Measurements from ENCODE around the gene DLX6.

DNA sequence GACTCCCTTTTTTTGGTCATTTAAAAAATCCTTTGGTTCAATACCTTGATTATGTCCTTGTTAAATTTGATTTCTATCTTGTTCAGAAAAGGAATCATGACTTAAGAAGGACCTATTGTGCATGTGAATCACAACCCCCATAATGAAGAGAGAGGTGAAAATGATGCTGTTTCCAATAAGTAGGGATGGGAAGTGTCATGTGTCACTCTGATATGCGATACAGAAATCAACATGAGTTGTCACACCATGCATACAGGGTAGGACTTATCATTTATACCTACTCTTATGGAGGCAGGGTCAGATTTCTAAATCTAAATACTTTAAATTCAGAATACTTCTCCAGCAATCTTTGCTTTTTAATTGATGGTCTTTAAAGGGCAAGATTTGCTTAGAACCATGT, 19.4 kb upstream of the DLX6 start:
- TF ChIP-seq, protein P1, sequence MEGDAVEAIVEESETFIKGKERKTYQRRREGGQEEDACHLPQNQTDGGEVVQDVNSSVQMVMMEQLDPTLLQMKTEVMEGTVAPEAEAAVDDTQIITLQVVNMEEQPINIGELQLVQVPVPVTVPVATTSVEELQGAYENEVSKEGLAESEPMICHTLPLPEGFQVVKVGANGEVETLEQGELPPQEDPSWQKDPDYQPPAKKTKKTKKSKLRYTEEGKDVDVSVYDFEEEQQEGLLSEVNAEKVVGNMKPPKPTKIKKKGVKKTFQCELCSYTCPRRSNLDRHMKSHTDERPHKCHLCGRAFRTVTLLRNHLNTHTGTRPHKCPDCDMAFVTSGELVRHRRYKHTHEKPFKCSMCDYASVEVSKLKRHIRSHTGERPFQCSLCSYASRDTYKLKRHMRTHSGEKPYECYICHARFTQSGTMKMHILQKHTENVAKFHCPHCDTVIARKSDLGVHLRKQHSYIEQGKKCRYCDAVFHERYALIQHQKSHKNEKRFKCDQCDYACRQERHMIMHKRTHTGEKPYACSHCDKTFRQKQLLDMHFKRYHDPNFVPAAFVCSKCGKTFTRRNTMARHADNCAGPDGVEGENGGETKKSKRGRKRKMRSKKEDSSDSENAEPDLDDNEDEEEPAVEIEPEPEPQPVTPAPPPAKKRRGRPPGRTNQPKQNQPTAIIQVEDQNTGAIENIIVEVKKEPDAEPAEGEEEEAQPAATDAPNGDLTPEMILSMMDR (conservative IDR thresholded peaks at IDR 0.05; ENCODE audit: low read depth in 2 of 2), result no peak
- TF ChIP-seq ETS1 (IDR thresholded peaks at IDR 0.05) (no peak), EZH2phosphoT487 (IDR thresholded peaks at IDR 0.05; ENCODE audit: unreplicated experiment) (no peak), EZH2 (IDR thresholded peaks at IDR 0.05; ENCODE audit: low read depth, unreplicated experiment) (no peak), POLR2AphosphoS5 (IDR thresholded peaks at IDR 0.05; ENCODE audit: low read depth) (no peak)
- TF ChIP-seq, protein P2, sequence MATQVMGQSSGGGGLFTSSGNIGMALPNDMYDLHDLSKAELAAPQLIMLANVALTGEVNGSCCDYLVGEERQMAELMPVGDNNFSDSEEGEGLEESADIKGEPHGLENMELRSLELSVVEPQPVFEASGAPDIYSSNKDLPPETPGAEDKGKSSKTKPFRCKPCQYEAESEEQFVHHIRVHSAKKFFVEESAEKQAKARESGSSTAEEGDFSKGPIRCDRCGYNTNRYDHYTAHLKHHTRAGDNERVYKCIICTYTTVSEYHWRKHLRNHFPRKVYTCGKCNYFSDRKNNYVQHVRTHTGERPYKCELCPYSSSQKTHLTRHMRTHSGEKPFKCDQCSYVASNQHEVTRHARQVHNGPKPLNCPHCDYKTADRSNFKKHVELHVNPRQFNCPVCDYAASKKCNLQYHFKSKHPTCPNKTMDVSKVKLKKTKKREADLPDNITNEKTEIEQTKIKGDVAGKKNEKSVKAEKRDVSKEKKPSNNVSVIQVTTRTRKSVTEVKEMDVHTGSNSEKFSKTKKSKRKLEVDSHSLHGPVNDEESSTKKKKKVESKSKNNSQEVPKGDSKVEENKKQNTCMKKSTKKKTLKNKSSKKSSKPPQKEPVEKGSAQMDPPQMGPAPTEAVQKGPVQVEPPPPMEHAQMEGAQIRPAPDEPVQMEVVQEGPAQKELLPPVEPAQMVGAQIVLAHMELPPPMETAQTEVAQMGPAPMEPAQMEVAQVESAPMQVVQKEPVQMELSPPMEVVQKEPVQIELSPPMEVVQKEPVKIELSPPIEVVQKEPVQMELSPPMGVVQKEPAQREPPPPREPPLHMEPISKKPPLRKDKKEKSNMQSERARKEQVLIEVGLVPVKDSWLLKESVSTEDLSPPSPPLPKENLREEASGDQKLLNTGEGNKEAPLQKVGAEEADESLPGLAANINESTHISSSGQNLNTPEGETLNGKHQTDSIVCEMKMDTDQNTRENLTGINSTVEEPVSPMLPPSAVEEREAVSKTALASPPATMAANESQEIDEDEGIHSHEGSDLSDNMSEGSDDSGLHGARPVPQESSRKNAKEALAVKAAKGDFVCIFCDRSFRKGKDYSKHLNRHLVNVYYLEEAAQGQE (IDR thresholded peaks at IDR 0.05; ENCODE audit: unreplicated experiment), result no peak

Data from GM23338 (cell line).